SJSA1 (cell line): ENCODE measurements around the gene TM9SF1. TPM values are rescaled to one million over a fixed set of nuclear protein-coding genes. Genes with fewer than 3 reads are reported as not detected.

Source experiments
- DNase-seq, 2 experiments: peaks; one replicate each; pipeline ENCODE4 v3.0.0-alpha.2; 2015 to 2020; ENCODE audit warnings: low spot score in 2 of 2, low read depth in 1 of 2
- H3K27ac ChIP-seq: fragments of 250-450 bp; sonication (Bioruptor Pico); 2 replicates; pipeline ENCODE4 v1.5.1; 2020; ENCODE audit warnings: mild to moderate bottlenecking, moderate library complexity
- H3K27me3 ChIP-seq: fragments of 250-450 bp; sonication (Bioruptor Pico); replicated peaks from 2 replicates; pipeline ENCODE4 v1.5.1; 2020; ENCODE audit warnings: mild to moderate bottlenecking, moderate library complexity
- H3K36me3 ChIP-seq: fragments of 250-450 bp; sonication (Bioruptor Pico); 2 replicates; pipeline ENCODE4 v1.5.1; 2020; ENCODE audit warnings: mild to moderate bottlenecking
- H3K4me1 ChIP-seq: fragments of 250-450 bp; sonication (Bioruptor Pico); replicated peaks from 2 replicates; pipeline ENCODE4 v1.6.1; 2021; ENCODE audit warnings: mild to moderate bottlenecking
- H3K4me3 ChIP-seq: fragments of 250-450 bp; sonication (Bioruptor Pico); 2 replicates; pipeline ENCODE4 v1.5.1; 2020; ENCODE audit warnings: mild to moderate bottlenecking
- H3K9me3 ChIP-seq: fragments of 250-450 bp; sonication (Bioruptor Pico); replicated peaks from 2 replicates; pipeline ENCODE4 v1.5.1; 2020; ENCODE audit warnings: mild to moderate bottlenecking
- total RNA-seq: library from RNA; depleted of rRNA; stranded (reverse); fragments of >200 nt; shearing (Covaris generic); gene quantifications from 2 replicates; pipeline ENCODE4 v1.2.3, GENCODE V29; 2014

Gene TM9SF1
- total RNA-seq, 1 experiment from 2014 or later, result 60.3 TPM

DNA sequence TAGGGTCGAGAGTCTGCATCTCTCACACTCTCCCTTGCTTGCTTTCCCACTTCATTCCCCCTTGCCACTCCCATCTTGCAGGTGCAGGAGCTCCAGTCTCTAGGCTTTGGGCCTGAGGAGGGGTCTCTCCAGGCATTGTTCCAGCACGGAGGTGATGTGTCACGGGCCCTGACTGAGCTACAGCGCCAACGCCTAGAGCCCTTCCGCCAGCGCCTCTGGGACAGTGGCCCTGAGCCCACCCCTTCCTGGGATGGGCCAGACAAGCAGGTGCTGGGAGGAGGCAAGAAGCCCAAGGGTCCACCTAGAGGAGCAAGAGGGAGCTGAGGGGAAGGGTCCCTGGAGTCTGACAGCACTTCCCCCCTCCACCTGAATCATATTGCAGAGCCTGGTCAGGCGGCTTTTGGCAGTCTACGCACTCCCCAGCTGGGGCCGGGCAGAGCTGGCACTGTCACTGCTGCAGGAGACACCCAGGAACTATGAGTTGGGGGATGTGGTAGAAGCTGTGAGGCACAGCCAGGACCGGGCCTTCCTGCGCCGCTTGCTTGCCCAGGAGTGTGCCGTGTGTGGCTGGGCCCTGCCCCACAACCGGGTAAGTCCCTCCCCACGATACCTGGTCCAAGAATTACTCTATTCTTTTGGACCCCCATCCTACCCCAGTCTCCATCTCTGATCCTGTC lies 43.7 kb downstream of the TM9SF1 start:
- no peaks in the 10 kb centered on the region for H3K9me3 ChIP-seq
- H3K27me3 ChIP-seq, result no peaks in the 10 kb centered on the region
- H3K4me1 ChIP-seq, result peaks cover 9% of the 10 kb centered on the region
- no peak overlapping the region for H3K4me3 ChIP-seq
- peaks cover 76% of the 10 kb centered on the region for H3K36me3 ChIP-seq
- no peak for DNase-seq
- no peak overlapping the region for H3K27ac ChIP-seq

GRCh38 chr14:24150993-24151392 lies 44.2 kb downstream of the TM9SF1 start:
- Histone ChIP-seq H3K4me3 (no peak overlapping the region), H3K9me3 (no peaks in the 10 kb centered on the region), H3K36me3 (peaks cover 72% of the 10 kb centered on the region), H3K27ac (no peak overlapping the region), H3K27me3 (no peaks in the 10 kb centered on the region), H3K4me1 (peaks cover 9% of the 10 kb centered on the region)
- no peak for DNase-seq

DNA sequence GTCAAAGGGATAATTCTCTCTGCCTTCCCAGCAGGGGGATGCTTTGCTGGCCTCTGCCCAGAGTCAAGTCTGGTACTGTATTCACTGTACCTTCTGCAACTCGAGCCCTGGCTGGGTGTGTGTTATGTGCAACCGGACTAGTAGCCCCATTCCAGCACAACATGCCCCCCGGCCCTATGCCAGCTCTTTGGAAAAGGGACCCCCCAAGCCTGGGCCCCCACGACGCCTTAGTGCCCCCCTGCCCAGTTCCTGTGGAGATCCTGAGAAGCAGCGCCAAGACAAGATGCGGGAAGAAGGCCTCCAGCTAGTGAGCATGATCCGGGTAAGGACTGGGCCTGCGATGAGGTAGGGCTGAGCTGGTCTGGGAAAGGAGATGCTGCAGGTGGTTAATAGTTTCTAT lies 44.7 kb downstream of the TM9SF1 start:
- peaks cover 68% of the 10 kb centered on the region for H3K36me3 ChIP-seq
- no peak overlapping the region for H3K4me3 ChIP-seq
- H3K4me1 ChIP-seq, result peaks cover 13% of the 10 kb centered on the region
- H3K27me3 ChIP-seq, result no peaks in the 10 kb centered on the region
- H3K9me3 ChIP-seq, result no peaks in the 10 kb centered on the region
- no peak overlapping the region for H3K27ac ChIP-seq
- no peak for DNase-seq

DNA sequence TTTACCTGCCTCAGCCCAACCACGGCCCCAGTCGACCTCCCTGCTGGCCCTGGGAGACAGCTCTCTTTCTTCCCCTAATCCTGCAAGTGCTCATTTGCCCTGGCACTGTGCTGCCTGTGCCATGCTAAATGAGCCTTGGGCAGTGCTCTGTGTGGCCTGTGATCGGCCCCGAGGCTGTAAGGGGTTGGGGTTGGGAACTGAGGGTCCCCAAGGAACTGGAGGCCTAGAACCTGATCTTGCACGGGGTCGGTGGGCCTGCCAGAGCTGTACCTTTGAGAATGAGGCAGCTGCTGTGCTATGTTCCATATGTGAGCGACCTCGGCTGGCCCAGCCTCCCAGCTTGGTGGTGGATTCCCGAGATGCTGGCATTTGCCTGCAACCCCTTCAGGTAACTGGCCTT lies 45.2 kb downstream of the TM9SF1 start:
- Histone ChIP-seq H3K4me3 (no peak overlapping the region), H3K9me3 (no peaks in the 10 kb centered on the region), H3K27me3 (no peaks in the 10 kb centered on the region), H3K27ac (no peak overlapping the region), H3K36me3 (peaks cover 66% of the 10 kb centered on the region), H3K4me1 (peaks cover 18% of the 10 kb centered on the region)
- no peak for DNase-seq

- H3K36me3 ChIP-seq, result peaks cover 66% of the 10 kb centered on the region
- DNase-seq, result no peak
- H3K4me3 ChIP-seq, result no peak overlapping the region
- no peak overlapping the region for H3K27ac ChIP-seq
- peaks cover 19% of the 10 kb centered on the region for H3K4me1 ChIP-seq
- no peaks in the 10 kb centered on the region for H3K9me3 ChIP-seq
- no peaks in the 10 kb centered on the region for H3K27me3 ChIP-seq
These were observed 45.8 kb downstream of the TM9SF1 start for GRCh38 chr14:24149302-24149969.

DNA sequence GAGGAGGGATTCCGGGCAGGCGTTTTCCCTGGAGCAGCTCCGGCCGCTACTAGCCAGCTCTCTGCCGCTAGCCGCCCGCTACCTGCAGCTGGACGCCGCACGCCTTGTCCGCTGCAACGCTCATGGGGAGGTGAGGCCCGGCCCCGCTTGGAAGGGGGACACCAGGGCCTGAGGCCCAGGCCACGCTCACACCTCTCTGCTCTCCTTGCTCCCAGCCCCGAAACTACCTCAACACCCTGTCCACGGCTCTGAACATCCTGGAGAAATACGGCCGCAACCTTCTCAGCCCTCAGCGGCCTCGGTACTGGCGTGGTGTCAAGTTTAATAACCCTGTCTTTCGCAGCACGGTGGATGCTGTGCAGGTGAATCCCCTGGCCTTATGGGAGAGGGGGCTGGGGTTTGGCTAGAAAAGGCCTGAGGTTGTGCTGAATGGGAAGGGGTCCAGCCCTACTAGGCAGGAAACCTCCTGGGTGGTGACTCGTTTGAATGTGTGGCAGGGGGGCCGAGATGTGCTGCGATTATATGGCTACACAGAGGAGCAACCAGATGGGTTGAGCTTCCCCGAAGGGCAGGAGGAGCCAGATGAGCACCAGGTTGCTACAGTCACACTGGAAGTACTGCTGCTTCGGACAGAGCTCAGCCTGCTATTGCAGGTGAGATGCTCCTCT lies 47.3 kb downstream of the TM9SF1 start:
- Histone ChIP-seq H3K9me3 (no peaks in the 10 kb centered on the region), H3K4me3 (peak overlapping the region; percentile 86), H3K4me1 (peaks cover 23% of the 10 kb centered on the region), H3K27ac (no peak overlapping the region), H3K27me3 (no peaks in the 10 kb centered on the region), H3K36me3 (peaks cover 79% of the 10 kb centered on the region)
- no peak for DNase-seq

DNA sequence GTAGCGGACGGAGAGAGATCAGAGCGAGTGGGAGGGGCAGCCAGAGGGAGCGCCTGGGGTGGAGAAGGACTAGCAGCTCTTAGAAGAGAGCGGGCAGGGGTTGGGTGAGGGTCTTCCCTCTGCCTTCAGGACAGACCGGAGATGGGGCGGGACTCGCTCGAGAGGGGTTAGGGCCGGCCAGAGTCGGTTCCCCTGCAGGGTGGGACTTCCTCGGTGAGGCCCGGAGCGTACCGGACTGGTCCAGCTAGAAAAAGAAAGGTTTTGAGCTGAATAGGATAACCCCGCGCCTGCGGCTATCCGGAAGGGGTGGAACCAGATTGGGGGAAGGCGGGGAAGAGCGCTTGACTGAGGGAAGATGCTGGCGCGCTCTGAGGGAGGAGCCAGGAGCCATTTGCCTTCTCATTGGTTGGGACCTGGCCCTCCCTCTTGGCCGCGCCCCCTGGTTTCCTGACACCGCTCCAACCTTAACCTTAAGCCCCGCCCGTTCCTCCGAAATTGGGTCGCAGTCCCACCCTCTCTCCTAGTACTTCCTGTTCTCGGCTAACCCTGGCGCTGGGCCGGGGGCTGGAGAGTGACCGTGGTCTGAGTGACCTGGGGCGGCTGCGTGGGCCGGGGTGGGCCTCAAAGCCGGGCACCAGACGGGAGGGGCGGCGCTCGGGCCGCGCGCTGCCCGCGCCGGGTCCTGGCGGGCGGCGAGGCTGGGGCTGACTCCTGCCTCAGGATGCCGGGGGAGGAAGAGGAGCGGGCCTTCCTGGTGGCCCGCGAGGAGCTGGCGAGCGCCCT lies 48.1 kb downstream of the TM9SF1 start, which contains the start of gene RNF31:
TSS of gene RNF31 (plus strand) at position 521 of the 783 bp plus-strand sequence. CDS start at position 722, 201 bp downstream.
- Histone ChIP-seq H3K4me3 (peak within 1 kb of the TSS; percentile 86), H3K4me1 (peaks cover 25% of the 10 kb centered on the region), H3K9me3 (no peaks in the 10 kb centered on the region), H3K36me3 (peaks cover 77% of the 10 kb centered on the region), H3K27me3 (no peaks in the 10 kb centered on the region), H3K27ac (peak within 1 kb of the TSS; percentile 53)
- DNase-seq, result peak; percentile 96 to 98

- DNase-seq, result peak; percentile 93 to 98
- Histone ChIP-seq H3K4me3 (peak within 1 kb of the TSS; percentile 86), H3K9me3 (no peaks in the 10 kb centered on the region), H3K27me3 (no peaks in the 10 kb centered on the region), H3K36me3 (peaks cover 75% of the 10 kb centered on the region), H3K4me1 (peaks cover 30% of the 10 kb centered on the region), H3K27ac (peak within 1 kb of the TSS; percentile 53)
These were observed 48.7 kb downstream of the TM9SF1 start, which contains the start of gene PSME2 for GRCh38 chr14:24146453-24146977. PSME2 (minus strand) TSS chr14:24146610; CDS start chr14:24146581, 29 bp downstream.

GRCh38 chr14:24145690-24146452 lies 49.4 kb downstream of the TM9SF1 start:
- no peaks in the 10 kb centered on the region for H3K9me3 ChIP-seq
- no peaks in the 10 kb centered on the region for H3K27me3 ChIP-seq
- peak; percentile 56 to 78 for DNase-seq
- peaks cover 30% of the 10 kb centered on the region for H3K4me1 ChIP-seq
- peak overlapping the region; percentile 44 for H3K27ac ChIP-seq
- H3K4me3 ChIP-seq, result peak overlapping the region; percentile 86
- peaks cover 69% of the 10 kb centered on the region for H3K36me3 ChIP-seq

DNA sequence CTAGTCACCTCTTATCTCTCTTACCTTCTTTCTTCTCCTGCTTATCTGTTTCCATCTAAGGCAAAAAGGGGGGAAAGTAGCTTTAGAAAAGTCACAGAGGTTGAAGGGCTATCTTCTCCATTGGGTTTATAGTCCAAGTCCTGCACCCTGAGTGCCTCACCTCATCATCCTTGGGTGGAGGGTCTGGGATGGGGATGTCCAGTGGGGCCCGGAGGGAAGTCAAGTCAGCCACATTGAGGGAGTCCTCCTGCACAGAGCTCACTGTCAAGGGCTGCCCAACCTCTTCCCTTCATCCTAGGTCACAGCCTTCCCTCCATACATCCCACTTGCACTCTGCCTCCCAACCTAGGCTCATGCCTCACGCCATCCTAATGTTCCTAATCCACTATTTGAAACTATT lies 50.0 kb downstream of the TM9SF1 start:
- peak overlapping the region; percentile 86 for H3K4me3 ChIP-seq
- peaks cover 30% of the 10 kb centered on the region for H3K4me1 ChIP-seq
- H3K9me3 ChIP-seq, result no peaks in the 10 kb centered on the region
- H3K36me3 ChIP-seq, result peaks cover 62% of the 10 kb centered on the region
- no peak overlapping the region for H3K27ac ChIP-seq
- H3K27me3 ChIP-seq, result no peaks in the 10 kb centered on the region
- DNase-seq, result no peak

GRCh38 chr14:24144451-24144850 lies 50.8 kb downstream of the TM9SF1 start:
- Histone ChIP-seq H3K9me3 (no peaks in the 10 kb centered on the region), H3K4me1 (peaks cover 30% of the 10 kb centered on the region), H3K36me3 (peaks cover 58% of the 10 kb centered on the region), H3K4me3 (no peak overlapping the region), H3K27me3 (no peaks in the 10 kb centered on the region), H3K27ac (no peak overlapping the region)
- no peak for DNase-seq

DNA sequence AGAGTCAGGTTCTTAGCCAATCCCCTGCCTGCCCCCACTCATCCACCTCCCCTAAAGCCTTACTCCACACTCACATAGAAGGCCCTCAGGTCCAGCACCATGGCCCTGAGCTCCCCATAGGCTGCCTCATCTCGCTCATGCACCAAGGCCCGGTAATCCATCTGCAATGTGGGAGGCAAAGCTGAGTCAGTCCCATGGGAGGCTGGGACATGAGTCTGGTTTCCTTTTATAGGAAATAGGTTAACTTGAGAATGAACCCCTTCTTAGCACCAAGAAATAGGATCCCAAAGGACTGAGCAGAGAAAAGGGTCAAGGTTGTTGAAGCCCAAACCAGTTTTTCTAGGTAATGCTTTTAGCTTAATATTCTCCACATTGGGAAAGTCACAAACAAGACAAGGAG lies 51.7 kb downstream of the TM9SF1 start:
- H3K27me3 ChIP-seq, result no peaks in the 10 kb centered on the region

More for the DNA sequence above, 51.7 kb downstream of the TM9SF1 start:
- Histone ChIP-seq H3K36me3 (peaks cover 58% of the 10 kb centered on the region), H3K4me3 (no peak overlapping the region), H3K27ac (no peak overlapping the region), H3K4me1 (peaks cover 28% of the 10 kb centered on the region), H3K9me3 (no peaks in the 10 kb centered on the region)
- DNase-seq, result no peak
